ENCODE measurements around the gene CYSLTR2. TPM values are rescaled to one million over a fixed set of nuclear protein-coding genes. Genes with fewer than 3 reads are reported as not detected.

The CYSLTR2 gene
- total RNA-seq, 4 donors from 2014 or later, result 0.80 to 1.2 (median 0.83) TPM; not detected in 1

DNA sequence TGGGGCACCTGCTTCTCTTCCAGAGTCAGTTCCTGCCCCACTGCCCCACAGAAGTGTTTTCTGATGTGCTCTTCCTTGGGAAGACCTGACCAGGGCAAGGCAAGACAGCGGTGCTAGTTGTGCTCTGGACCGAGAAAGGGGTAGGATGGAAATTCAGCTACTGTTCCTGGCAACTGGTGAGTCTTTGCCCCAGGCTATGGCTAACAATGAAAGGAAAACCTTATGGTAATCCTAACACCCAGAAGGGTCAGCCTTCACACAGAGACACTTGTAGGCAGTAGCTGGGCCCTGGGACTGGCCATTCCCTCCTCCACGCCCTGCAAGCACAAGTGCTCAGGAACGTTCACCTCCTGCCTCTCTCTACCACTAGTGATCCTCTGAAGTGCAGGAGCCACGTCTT lies 9.6 kb upstream of the CYSLTR2 start:
- Histone ChIP-seq H3K36me3 (no peaks in the 10 kb centered on the region), H3K27me3 (no peaks in the 10 kb centered on the region), H3K9me3 (no peaks in the 10 kb centered on the region), H3K4me1 (no peaks in the 10 kb centered on the region), H3K27ac (no peak overlapping the region), H3K4me3 (no peak overlapping the region)
- no peak for DNase-seq
- no peak for TF ChIP-seq POLR2A (IDR thresholded peaks at IDR 0.05)
- TF ChIP-seq, protein P1, sequence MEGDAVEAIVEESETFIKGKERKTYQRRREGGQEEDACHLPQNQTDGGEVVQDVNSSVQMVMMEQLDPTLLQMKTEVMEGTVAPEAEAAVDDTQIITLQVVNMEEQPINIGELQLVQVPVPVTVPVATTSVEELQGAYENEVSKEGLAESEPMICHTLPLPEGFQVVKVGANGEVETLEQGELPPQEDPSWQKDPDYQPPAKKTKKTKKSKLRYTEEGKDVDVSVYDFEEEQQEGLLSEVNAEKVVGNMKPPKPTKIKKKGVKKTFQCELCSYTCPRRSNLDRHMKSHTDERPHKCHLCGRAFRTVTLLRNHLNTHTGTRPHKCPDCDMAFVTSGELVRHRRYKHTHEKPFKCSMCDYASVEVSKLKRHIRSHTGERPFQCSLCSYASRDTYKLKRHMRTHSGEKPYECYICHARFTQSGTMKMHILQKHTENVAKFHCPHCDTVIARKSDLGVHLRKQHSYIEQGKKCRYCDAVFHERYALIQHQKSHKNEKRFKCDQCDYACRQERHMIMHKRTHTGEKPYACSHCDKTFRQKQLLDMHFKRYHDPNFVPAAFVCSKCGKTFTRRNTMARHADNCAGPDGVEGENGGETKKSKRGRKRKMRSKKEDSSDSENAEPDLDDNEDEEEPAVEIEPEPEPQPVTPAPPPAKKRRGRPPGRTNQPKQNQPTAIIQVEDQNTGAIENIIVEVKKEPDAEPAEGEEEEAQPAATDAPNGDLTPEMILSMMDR (IDR thresholded peaks at IDR 0.05), result no peak

DNA sequence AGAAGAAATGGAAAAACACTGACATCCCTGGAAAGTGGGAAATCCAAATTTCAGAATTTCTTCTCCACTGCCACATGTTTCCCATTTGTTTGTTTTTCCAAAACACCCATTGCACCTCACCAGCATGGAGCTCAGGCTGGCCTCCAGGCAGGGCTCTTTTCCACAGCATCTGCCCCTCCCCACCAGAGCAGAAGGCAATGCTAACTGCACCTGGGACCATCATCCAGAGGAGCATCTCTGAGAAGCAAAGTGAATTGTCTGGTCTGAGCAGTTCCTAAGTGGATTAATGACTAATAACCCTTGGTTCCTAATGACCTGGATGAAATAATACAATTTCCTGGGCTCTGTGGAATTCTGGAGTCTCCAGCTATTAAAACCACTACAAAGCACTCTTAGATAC lies 8.8 kb upstream of the CYSLTR2 start:
- Histone ChIP-seq H3K27me3 (no peaks in the 10 kb centered on the region), H3K4me1 (no peaks in the 10 kb centered on the region), H3K4me3 (no peak overlapping the region), H3K36me3 (no peaks in the 10 kb centered on the region), H3K27ac (no peak overlapping the region), H3K9me3 (no peaks in the 10 kb centered on the region)
- no peak for TF ChIP-seq POLR2A (IDR thresholded peaks at IDR 0.05)
- TF ChIP-seq, protein P1 (IDR thresholded peaks at IDR 0.05), result no peak
- no peak for DNase-seq

DNA sequence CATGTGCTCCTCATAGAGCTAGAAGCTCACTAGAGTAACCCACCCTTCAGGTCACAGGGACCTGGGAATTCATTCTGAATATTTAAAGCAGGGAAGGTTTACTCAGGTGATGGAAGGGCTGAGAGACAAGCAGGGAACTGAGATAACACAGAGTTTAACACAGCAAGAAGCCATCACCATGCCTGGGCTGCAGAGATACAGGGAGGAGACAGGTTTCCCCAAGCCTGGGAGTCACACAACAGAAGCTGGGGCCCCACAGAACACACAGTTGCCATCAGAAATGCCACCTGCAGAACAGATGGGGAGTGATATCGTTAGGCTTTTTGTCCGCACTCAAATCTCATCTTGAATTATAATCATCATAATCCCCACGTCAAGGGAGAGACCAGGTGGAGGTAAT lies 7.9 kb upstream of the CYSLTR2 start:
- H3K9me3 ChIP-seq, result no peaks in the 10 kb centered on the region
- no peaks in the 10 kb centered on the region for H3K36me3 ChIP-seq
- H3K27me3 ChIP-seq, result no peaks in the 10 kb centered on the region
- H3K4me3 ChIP-seq, result no peak overlapping the region
- no peak for DNase-seq
- TF ChIP-seq, protein P1 (IDR thresholded peaks at IDR 0.05), result no peak
- TF ChIP-seq POLR2A (IDR thresholded peaks at IDR 0.05), result no peak
- H3K4me1 ChIP-seq, result no peaks in the 10 kb centered on the region
- no peak overlapping the region for H3K27ac ChIP-seq

DNA sequence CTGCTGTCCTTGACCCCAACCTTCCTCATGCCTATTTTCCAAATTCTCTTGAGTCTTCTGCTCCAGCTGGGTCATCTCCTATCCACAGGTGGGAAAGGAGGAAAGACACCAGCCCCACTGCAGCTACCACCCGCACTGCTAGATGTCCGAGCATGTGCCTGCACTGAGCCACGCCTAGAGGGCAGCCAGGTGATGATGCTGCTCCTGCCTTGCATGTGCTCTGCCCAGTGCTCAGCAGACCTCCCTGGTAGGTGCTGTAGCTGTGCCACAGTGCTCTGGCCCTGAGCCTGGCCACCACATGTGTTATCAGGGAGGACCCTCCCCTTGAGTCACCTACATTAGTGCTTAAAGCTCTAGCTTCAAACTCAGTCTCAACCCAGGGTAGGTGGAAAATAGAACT lies 6.9 kb upstream of the CYSLTR2 start:
- H3K9me3 ChIP-seq, result no peaks in the 10 kb centered on the region
- no peak for DNase-seq
- H3K4me1 ChIP-seq, result no peaks in the 10 kb centered on the region
- TF ChIP-seq, protein P1 (IDR thresholded peaks at IDR 0.05), result no peak
- TF ChIP-seq POLR2A (IDR thresholded peaks at IDR 0.05), result no peak
- H3K27me3 ChIP-seq, result no peaks in the 10 kb centered on the region
- H3K27ac ChIP-seq, result no peak overlapping the region
- H3K36me3 ChIP-seq, result no peaks in the 10 kb centered on the region
- H3K4me3 ChIP-seq, result no peak overlapping the region

DNA sequence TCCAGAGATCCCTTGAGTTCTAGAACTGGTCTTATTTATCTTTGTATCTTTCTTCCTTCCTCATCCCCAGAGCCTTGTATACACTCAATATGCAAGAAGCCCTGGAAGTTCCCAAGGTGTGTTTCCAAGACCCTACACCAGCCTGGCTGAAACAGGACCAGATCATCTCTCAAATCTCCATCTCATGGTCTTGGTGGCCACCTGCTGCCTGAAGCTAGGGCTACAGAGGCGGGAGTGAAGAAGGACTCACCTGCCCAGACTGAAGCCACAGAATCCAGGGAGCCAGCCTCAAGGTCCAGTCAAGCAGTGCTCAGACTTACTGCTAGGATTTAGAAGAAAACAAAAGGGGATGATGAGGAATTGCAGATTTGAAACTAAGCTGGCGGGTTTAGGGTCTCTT lies 6.1 kb upstream of the CYSLTR2 start:
- no peak for DNase-seq
- no peaks in the 10 kb centered on the region for H3K4me1 ChIP-seq
- H3K27me3 ChIP-seq, result no peaks in the 10 kb centered on the region
- H3K36me3 ChIP-seq, result no peaks in the 10 kb centered on the region
- no peak overlapping the region for H3K4me3 ChIP-seq
- TF ChIP-seq, protein P1 (IDR thresholded peaks at IDR 0.05), result peak in 3 of 6 experiments; percentile 12 to 39 (median 33)
- no peak for TF ChIP-seq POLR2A (IDR thresholded peaks at IDR 0.05)
- H3K9me3 ChIP-seq, result no peaks in the 10 kb centered on the region
- no peak overlapping the region for H3K27ac ChIP-seq

DNA sequence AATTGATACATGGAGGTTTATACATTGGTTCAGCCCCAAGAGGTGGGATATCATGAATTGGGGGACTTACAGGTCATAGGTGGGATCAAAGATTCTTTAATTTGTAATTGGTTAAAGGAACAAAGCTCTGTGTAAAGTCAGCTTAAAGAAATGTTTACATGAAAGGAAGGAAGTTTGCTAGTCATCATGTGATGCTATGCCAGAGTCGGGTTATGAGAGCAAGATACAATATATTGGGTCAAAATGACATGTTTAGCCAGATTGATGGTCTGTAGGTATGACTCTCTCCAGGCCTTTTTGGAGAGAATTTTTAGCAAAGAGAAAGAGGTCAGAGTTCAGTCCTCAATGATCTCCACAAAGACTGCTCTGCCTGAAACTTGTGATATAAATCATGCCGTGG lies 5.3 kb upstream of the CYSLTR2 start:
- TF ChIP-seq, protein P1 (IDR thresholded peaks at IDR 0.05), result no peak
- no peak for TF ChIP-seq POLR2A (IDR thresholded peaks at IDR 0.05)
- Histone ChIP-seq H3K9me3 (no peaks in the 10 kb centered on the region), H3K27me3 (no peaks in the 10 kb centered on the region), H3K4me3 (no peak overlapping the region), H3K27ac (no peak overlapping the region), H3K36me3 (no peaks in the 10 kb centered on the region), H3K4me1 (no peaks in the 10 kb centered on the region)
- no peak for DNase-seq
